ENCODE results near the gene ZNF281. TPM values are rescaled to one million over a fixed set of nuclear protein-coding genes. Genes with fewer than 3 reads are reported as not detected.

Gene ZNF281
- total RNA-seq, 4 donors from 2014 or later: 6.3 to 12.2 (median 8.7) TPM

- Histone ChIP-seq H3K36me3 (no peaks in the 10 kb centered on the region), H3K4me1 (peaks cover 0 to 10% (median 0%) of the 10 kb centered on the region in 4 donors), H3K27ac (no peak overlapping the region), H3K27me3 (no peaks in the 10 kb centered on the region), H3K9me3 (no peaks in the 10 kb centered on the region), H3K4me3 (no peak overlapping the region)
- no peak for TF ChIP-seq CTCF (IDR thresholded peaks at IDR 0.05)
- no peak for TF ChIP-seq POLR2A (IDR thresholded peaks at IDR 0.05)
- no peak for DNase-seq
Measured at GRCh38 chr1:200435200-200435780, 25.5 kb upstream of the ZNF281 start.

- Histone ChIP-seq H3K4me1 (peaks cover 0 to 10% (median 0%) of the 10 kb centered on the region in 4 donors), H3K27ac (no peak overlapping the region), H3K27me3 (no peaks in the 10 kb centered on the region), H3K36me3 (no peaks in the 10 kb centered on the region), H3K9me3 (no peaks in the 10 kb centered on the region), H3K4me3 (no peak overlapping the region)
- no peak for DNase-seq
- TF ChIP-seq CTCF (IDR thresholded peaks at IDR 0.05) (no peak), POLR2A (IDR thresholded peaks at IDR 0.05) (no peak)
Measured at GRCh38 chr1:200433586-200433985, 23.8 kb upstream of the ZNF281 start.

GRCh38 chr1:200432586-200432985 lies 22.8 kb upstream of the ZNF281 start:
- Histone ChIP-seq H3K9me3 (no peaks in the 10 kb centered on the region), H3K4me1 (peaks cover 0 to 3% (median 0%) of the 10 kb centered on the region in 4 donors), H3K4me3 (no peak overlapping the region), H3K36me3 (no peaks in the 10 kb centered on the region), H3K27me3 (no peaks in the 10 kb centered on the region), H3K27ac (no peak overlapping the region)
- TF ChIP-seq CTCF (IDR thresholded peaks at IDR 0.05): no peak
- TF ChIP-seq POLR2A (IDR thresholded peaks at IDR 0.05): no peak
- DNase-seq: no peak

- H3K27me3 ChIP-seq: no peaks in the 10 kb centered on the region
- no peak for TF ChIP-seq CTCF (IDR thresholded peaks at IDR 0.05)
- TF ChIP-seq POLR2A (IDR thresholded peaks at IDR 0.05): no peak
- no peaks in the 10 kb centered on the region for H3K9me3 ChIP-seq
- no peaks in the 10 kb centered on the region for H3K36me3 ChIP-seq
- H3K27ac ChIP-seq: no peak overlapping the region
- no peaks in the 10 kb centered on the region for H3K4me1 ChIP-seq
- H3K4me3 ChIP-seq: no peak overlapping the region
- DNase-seq: no peak
Measured at GRCh38 chr1:200429221-200429751, 19.4 kb upstream of the ZNF281 start.

- Histone ChIP-seq H3K36me3 (no peaks in the 10 kb centered on the region), H3K4me1 (no peaks in the 10 kb centered on the region), H3K27ac (no peak overlapping the region), H3K27me3 (no peaks in the 10 kb centered on the region), H3K9me3 (no peaks in the 10 kb centered on the region), H3K4me3 (no peak overlapping the region)
- TF ChIP-seq CTCF (IDR thresholded peaks at IDR 0.05) (no peak), POLR2A (IDR thresholded peaks at IDR 0.05) (no peak)
- no peak for DNase-seq
Measured at GRCh38 chr1:200428482-200429205, 18.8 kb upstream of the ZNF281 start.

All from Peyer's patch (tissue), 4 donors.